ENCODE results near the gene FMN2. TPM values are rescaled to one million over a fixed set of nuclear protein-coding genes. Genes with fewer than 3 reads are reported as not detected.
"Not testable (repeated sequence)": the region's sequence is repeated elsewhere in the genome, so short reads cannot be mapped to it uniquely, and the experiment has no call there.

Gene FMN2
- polyA plus RNA-seq, 6 donors from 2014 or later: not detected

DNA sequence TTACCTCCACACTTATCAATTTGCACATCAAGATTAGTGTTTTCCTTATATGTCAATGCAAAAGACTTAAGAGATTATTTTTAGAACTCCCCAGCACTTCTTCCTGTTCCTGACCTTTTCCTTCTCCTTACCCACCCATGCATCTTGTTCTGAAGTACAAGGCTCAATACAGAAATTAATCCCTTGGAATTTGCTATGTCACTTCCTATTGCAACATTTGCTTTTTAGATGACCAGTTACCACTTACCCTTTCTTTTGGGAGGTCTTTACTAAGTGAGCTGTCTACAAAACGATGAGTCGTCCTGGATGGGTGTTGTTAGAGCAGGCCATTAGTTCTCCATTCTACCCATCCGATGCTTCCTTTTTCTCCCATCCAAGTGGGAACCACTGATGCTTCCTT lies 221.2 kb downstream of the FMN2 start:
- Mint-ChIP-seq H3K27me3 (peaks cover 0 to 7% (median 0%) of the 10 kb centered on the region in 3 donors), H3K4me1 (no peaks in the 10 kb centered on the region), H3K27ac (no peak overlapping the region), H3K9me3 (peaks cover 0 to 13% (median 0%) of the 10 kb centered on the region in 7 donors), H3K4me3 (no peak overlapping the region), H3K36me3 (no peaks in the 10 kb centered on the region)
- DNase-seq: no peak
- ATAC-seq (ENCODE audit: low read depth in 2 of 2): no peak

GRCh38 chr1:240314845-240315801 lies 223.4 kb downstream of the FMN2 start:
- no peak for ATAC-seq (ENCODE audit: low read depth in 2 of 2)
- Mint-ChIP-seq H3K36me3 (no peaks in the 10 kb centered on the region), H3K27ac (no peak overlapping the region), H3K4me1 (no peaks in the 10 kb centered on the region), H3K27me3 (no peaks in the 10 kb centered on the region), H3K4me3 (no peak overlapping the region), H3K9me3 (peaks cover 0 to 9% (median 2%) of the 10 kb centered on the region in 7 donors)
- no peak for DNase-seq

GRCh38 chr1:240319998-240320397 lies 228.3 kb downstream of the FMN2 start:
- no peak overlapping the region for H3K4me3 Mint-ChIP-seq
- H3K36me3 Mint-ChIP-seq: no peaks in the 10 kb centered on the region
- peaks cover 0 to 15% (median 4%) of the 10 kb centered on the region in 7 donors for H3K9me3 Mint-ChIP-seq
- DNase-seq (no peak), ATAC-seq (ENCODE audit: low read depth in 2 of 2) (no peak)
- H3K4me1 Mint-ChIP-seq: no peaks in the 10 kb centered on the region
- no peak overlapping the region for H3K27ac Mint-ChIP-seq
- peaks cover 0 to 4% (median 0%) of the 10 kb centered on the region in 3 donors for H3K27me3 Mint-ChIP-seq

DNA sequence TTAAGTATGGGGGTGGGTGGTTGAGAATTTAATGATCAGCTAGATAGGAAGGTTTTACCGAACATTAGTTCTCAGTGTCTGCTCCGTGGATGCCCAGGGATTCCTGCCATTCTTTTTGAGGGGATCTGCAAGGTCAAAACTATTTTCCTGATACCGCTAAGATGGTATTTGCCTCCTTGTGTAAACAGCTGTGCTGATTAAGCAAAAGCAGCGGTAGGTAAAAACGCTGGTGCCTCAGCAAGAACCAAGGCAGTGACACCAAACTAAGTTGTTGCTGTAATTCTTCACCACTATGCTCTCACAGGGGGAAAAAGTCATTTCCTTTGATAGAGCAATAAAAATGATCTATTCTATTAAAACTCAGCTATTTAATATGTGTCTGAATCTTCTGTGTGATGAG lies 229.0 kb downstream of the FMN2 start:
- Mint-ChIP-seq H3K9me3 (peaks cover 0 to 15% (median 4%) of the 10 kb centered on the region in 7 donors), H3K36me3 (no peaks in the 10 kb centered on the region), H3K27ac (no peak overlapping the region), H3K27me3 (peaks cover 0 to 4% (median 0%) of the 10 kb centered on the region in 3 donors), H3K4me3 (no peak overlapping the region), H3K4me1 (no peaks in the 10 kb centered on the region)
- DNase-seq (no peak), ATAC-seq (ENCODE audit: low read depth in 2 of 2) (no peak)

GRCh38 chr1:240322943-240323342 lies 231.3 kb downstream of the FMN2 start:
- Mint-ChIP-seq H3K27me3 (peaks cover 0 to 4% (median 0%) of the 10 kb centered on the region in 3 donors), H3K27ac (peak overlapping the region in 1 of 6 donors; percentile 12), H3K36me3 (no peaks in the 10 kb centered on the region), H3K9me3 (peaks cover 0 to 12% (median 4%) of the 10 kb centered on the region in 7 donors), H3K4me1 (no peaks in the 10 kb centered on the region), H3K4me3 (no peak overlapping the region)
- DNase-seq (no peak), ATAC-seq (ENCODE audit: low read depth in 2 of 2) (no peak)

GRCh38 chr1:240328382-240328781 lies 236.7 kb downstream of the FMN2 start:
- not testable (repeated sequence) for H3K4me3 Mint-ChIP-seq; ATAC-seq (ENCODE audit: low read depth in 2 of 2); H3K27ac Mint-ChIP-seq; H3K27me3 Mint-ChIP-seq; H3K4me1 Mint-ChIP-seq; H3K9me3 Mint-ChIP-seq; H3K36me3 Mint-ChIP-seq; DNase-seq

DNA sequence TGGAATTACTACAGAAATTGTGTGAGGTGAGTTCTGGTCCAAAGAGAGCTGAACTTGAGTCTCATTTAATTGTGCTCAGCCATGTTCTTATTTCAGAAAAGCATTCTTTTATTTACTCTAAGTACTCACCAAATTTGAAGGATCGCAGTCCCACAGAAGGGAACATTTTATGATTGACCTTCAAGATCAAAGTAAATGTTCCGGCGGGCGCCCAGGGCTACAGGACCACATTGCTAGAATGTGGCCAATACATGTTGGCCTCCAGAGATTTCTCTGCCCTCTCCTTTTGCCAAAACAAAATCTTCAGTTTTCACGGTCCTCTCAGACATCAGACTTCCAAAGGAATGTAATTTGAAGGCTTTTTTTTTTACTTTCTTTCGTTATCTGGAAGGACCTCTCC lies 237.8 kb downstream of the FMN2 start:
- no peaks in the 10 kb centered on the region for H3K4me1 Mint-ChIP-seq
- peaks cover 0 to 4% (median 0%) of the 10 kb centered on the region in 7 donors for H3K9me3 Mint-ChIP-seq
- no peak for ATAC-seq (ENCODE audit: low read depth in 2 of 2)

GRCh38 chr1:240332672-240333071 lies 241.0 kb downstream of the FMN2 start:
- Mint-ChIP-seq H3K9me3 (no peaks in the 10 kb centered on the region), H3K4me1 (no peaks in the 10 kb centered on the region), H3K27me3 (no peaks in the 10 kb centered on the region), H3K4me3 (no peak overlapping the region), H3K27ac (no peak overlapping the region), H3K36me3 (no peaks in the 10 kb centered on the region)
- no peak for ATAC-seq (ENCODE audit: low read depth in 2 of 2)
- no peak for DNase-seq

More for the DNA sequence above, 237.8 kb downstream of the FMN2 start:
- Mint-ChIP-seq H3K27ac (no peak overlapping the region), H3K36me3 (no peaks in the 10 kb centered on the region), H3K4me3 (no peak overlapping the region), H3K27me3 (no peaks in the 10 kb centered on the region)
- DNase-seq: no peak

- ATAC-seq (ENCODE audit: low read depth in 2 of 2): no peak
- no peaks in the 10 kb centered on the region for H3K27me3 Mint-ChIP-seq
Observed at GRCh38 chr1:240337781-240338180, 246.1 kb downstream of the FMN2 start.

DNA sequence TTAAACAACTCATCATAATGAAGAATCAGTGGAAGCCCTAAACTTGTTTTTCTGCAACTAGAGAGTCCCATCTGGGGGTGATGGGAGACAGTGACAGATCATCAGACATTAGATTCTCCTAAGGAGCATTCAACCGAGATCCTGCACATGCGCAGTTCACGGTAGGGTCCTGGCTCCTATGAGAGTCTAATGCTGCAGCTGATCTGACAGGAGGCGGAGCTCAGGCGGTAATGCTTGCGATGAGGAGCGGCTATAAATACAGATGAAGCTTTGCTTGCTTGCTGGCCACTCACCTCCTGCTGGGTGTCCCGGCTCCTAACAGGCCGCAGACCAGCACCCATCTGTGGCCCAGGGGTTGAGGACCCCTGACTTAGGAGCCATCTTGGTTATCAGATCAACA lies 247.2 kb downstream of the FMN2 start:
- Mint-ChIP-seq H3K4me1 (no peaks in the 10 kb centered on the region), H3K27me3 (no peaks in the 10 kb centered on the region), H3K36me3 (no peaks in the 10 kb centered on the region), H3K27ac (no peak overlapping the region), H3K4me3 (no peak overlapping the region), H3K9me3 (peaks cover 0 to 3% (median 0%) of the 10 kb centered on the region in 7 donors)
- ATAC-seq (ENCODE audit: low read depth in 2 of 2) (no peak), DNase-seq (no peak)

More at GRCh38 chr1:240337781-240338180, 246.1 kb downstream of the FMN2 start:
- no peaks in the 10 kb centered on the region for H3K36me3 Mint-ChIP-seq
- H3K27ac Mint-ChIP-seq: no peak overlapping the region
- H3K9me3 Mint-ChIP-seq: peaks cover 0 to 3% (median 0%) of the 10 kb centered on the region in 7 donors
- no peak for DNase-seq
- no peak overlapping the region for H3K4me3 Mint-ChIP-seq
- no peaks in the 10 kb centered on the region for H3K4me1 Mint-ChIP-seq

- Mint-ChIP-seq H3K36me3 (no peaks in the 10 kb centered on the region), H3K4me1 (no peaks in the 10 kb centered on the region)
Observed at GRCh38 chr1:240341365-240342250, 249.9 kb downstream of the FMN2 start.

GRCh38 chr1:240342251-240342625 lies 250.6 kb downstream of the FMN2 start:
- no peak for ATAC-seq (ENCODE audit: low read depth in 2 of 2)
- H3K27ac Mint-ChIP-seq: peak overlapping the region in 1 of 6 donors; percentile 13
- H3K4me3 Mint-ChIP-seq: no peak overlapping the region
- no peak for DNase-seq
- no peaks in the 10 kb centered on the region for H3K4me1 Mint-ChIP-seq
- H3K27me3 Mint-ChIP-seq: no peaks in the 10 kb centered on the region
- H3K9me3 Mint-ChIP-seq: peaks cover 0 to 3% (median 0%) of the 10 kb centered on the region in 7 donors
- no peaks in the 10 kb centered on the region for H3K36me3 Mint-ChIP-seq

More at GRCh38 chr1:240341365-240342250, 249.9 kb downstream of the FMN2 start:
- DNase-seq: no peak
- no peak for ATAC-seq (ENCODE audit: low read depth in 2 of 2)
- Mint-ChIP-seq H3K9me3 (peaks cover 0 to 3% (median 0%) of the 10 kb centered on the region in 7 donors), H3K27me3 (no peaks in the 10 kb centered on the region), H3K27ac (peak overlapping the region in 1 of 6 donors; percentile 13), H3K4me3 (peak overlapping the region in 1 of 8 donors; percentile 2)

DNA sequence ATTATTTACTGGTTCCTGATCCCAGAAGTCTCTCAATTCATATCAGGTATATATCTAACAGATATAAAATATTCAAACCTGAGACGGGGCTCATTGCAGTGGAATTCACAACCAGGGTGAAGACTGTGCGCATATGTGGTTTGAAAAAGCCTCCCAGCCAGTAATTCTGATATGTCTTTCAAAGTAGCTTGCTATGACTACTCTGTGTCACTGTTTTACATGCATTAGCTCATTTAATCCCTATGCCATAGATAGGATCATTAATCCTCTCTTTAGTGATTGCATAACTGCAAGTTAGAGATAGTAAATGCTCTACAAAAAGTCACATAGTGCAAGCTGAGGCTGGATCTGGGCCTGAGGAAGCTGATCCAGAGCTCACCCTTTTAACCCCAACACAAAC lies 251.4 kb downstream of the FMN2 start:
- ATAC-seq (ENCODE audit: low read depth in 2 of 2): no peak
- no peaks in the 10 kb centered on the region for H3K36me3 Mint-ChIP-seq
- H3K4me3 Mint-ChIP-seq: no peak overlapping the region
- no peaks in the 10 kb centered on the region for H3K4me1 Mint-ChIP-seq
- DNase-seq: no peak
- no peak overlapping the region for H3K27ac Mint-ChIP-seq
- H3K27me3 Mint-ChIP-seq: no peaks in the 10 kb centered on the region
- H3K9me3 Mint-ChIP-seq: peaks cover 0 to 9% (median 3%) of the 10 kb centered on the region in 7 donors

Measured in naive B cell (primary cell).